T-helper 1 cell treated with Interleukin-12 subunit alpha and Interleukin-12 subunit beta and Interleukin-4 antibody, amounts not matched to agents 30 μg/mL and 1 μg/mL, for 36 hours (primary cell): ENCODE data around the gene MAGT1.

Experiments used
- H3K27ac Mint-ChIP-seq: one replicate; pipeline ENCODE4 v1.8.0; 2021; ENCODE audit warnings: mild to moderate bottlenecking, mixed read lengths
- H3K27me3 Mint-ChIP-seq: one replicate; pipeline ENCODE4 v1.8.0; 2021; ENCODE audit warnings: low read depth, mixed read lengths
- H3K36me3 Mint-ChIP-seq: one replicate; pipeline ENCODE4 v1.8.0; 2021; ENCODE audit warnings: low read depth, mixed read lengths
- H3K4me1 Mint-ChIP-seq: one replicate; pipeline ENCODE4 v1.8.0; 2021; ENCODE audit warnings: low read depth, mixed read lengths
- H3K4me3 Mint-ChIP-seq: one replicate; pipeline ENCODE4 v1.8.0; 2021; ENCODE audit warnings: mild to moderate bottlenecking, moderate library complexity, mixed read lengths
- H3K9me3 Mint-ChIP-seq: one replicate; pipeline ENCODE4 v1.8.0; 2021; ENCODE audit warnings: mixed read lengths

Gene MAGT1

DNA sequence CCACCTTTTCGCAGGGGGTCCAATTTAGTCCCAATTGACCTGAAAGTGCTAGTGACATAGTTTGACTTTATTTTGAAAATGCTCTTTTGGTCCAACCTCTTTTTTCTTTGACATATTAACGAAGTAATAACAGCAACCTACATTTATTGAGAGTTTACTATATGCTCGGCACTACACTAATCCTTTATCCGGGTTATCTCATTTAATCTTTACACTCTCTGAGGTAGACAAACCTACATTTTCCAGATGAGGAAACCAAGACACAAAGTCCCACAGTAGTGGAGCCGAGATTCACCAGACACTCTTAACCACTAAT, 108.9 kb downstream of the MAGT1 start:
- Mint-ChIP-seq H3K27me3 (no peaks in the 10 kb centered on the region), H3K27ac (peak overlapping the region; percentile 100), H3K4me3 (peak overlapping the region; percentile 100), H3K9me3 (no peaks in the 10 kb centered on the region), H3K36me3 (peaks cover 5% of the 10 kb centered on the region), H3K4me1 (peaks cover 27% of the 10 kb centered on the region)

DNA sequence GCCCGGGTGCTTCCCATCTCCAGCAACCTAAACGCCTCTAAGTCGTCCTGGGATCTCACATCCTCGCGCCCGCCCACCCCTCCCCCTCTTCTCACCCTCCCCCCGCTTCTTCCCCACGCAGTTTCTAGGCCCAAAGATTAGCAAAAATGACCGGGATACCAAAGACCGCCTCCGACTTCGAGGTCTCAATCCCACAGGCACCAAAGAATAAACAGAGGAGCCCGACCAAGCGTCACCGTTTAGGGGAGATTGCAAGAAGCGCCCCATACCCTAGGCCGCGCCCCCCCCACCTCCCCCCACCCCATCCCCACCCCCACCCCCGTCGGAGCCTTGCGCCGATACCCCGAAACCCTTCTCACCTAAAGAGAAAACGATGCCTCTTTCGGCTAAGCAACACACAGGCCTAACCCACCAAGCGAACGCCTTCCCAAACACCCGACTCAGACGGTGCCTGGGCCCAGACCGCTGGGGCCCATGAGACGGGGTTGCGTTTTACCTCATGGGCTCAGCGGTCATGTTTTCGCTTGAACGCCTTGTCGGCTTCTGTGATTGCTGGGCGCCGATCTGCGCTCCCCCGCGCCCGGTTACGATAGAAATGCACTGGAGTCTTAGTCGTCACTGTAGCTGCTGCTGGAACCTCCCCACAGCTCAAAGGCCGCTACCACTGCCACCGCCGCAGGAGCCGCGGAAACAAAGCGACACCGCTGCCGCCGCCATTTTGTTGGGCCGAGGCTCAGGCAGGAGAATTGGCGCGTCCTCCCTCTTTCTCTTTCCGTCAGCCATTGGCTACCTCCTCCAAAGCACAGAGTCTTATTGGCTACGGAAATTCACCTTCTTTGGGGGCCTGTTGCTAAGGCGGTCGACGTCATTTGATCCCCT, 109.5 kb downstream of the MAGT1 start, which contains the start of gene ATRX:
TSS of gene ATRX (minus strand) at position 731 of the 879 bp plus-strand sequence. CDS start at position 516, 215 bp downstream.
- H3K27me3 Mint-ChIP-seq: no peaks in the 10 kb centered on the region
- peaks cover 28% of the 10 kb centered on the region for H3K4me1 Mint-ChIP-seq
- H3K36me3 Mint-ChIP-seq: peaks cover 5% of the 10 kb centered on the region
- H3K9me3 Mint-ChIP-seq: no peaks in the 10 kb centered on the region
- peak within 1 kb of the TSS; percentile 100 for H3K4me3 Mint-ChIP-seq
- H3K27ac Mint-ChIP-seq: peak within 1 kb of the TSS; percentile 100

- peaks cover 25% of the 10 kb centered on the region for H3K4me1 Mint-ChIP-seq
- H3K9me3 Mint-ChIP-seq: no peaks in the 10 kb centered on the region
- no peak overlapping the region for H3K27ac Mint-ChIP-seq
- H3K36me3 Mint-ChIP-seq: peaks cover 6% of the 10 kb centered on the region
- no peaks in the 10 kb centered on the region for H3K27me3 Mint-ChIP-seq
- no peak overlapping the region for H3K4me3 Mint-ChIP-seq
Observed at GRCh38 chrX:77779695-77780094, 115.5 kb downstream of the MAGT1 start.

- Mint-ChIP-seq H3K27ac (no peak overlapping the region), H3K4me3 (no peak overlapping the region), H3K9me3 (no peaks in the 10 kb centered on the region), H3K36me3 (peaks cover 11% of the 10 kb centered on the region), H3K4me1 (peaks cover 14% of the 10 kb centered on the region), H3K27me3 (no peaks in the 10 kb centered on the region)
Observed at GRCh38 chrX:77776659-77777058, 118.6 kb downstream of the MAGT1 start.
